SK-N-SH (cell line): ENCODE measurements around the gene ZNF585A. TPM values are rescaled to one million over a fixed set of nuclear protein-coding genes. Genes with fewer than 3 reads are reported as not detected.

Experiments used
- CTCF ChIA-PET: fragments of 300-600, 350-600 bp; formaldehyde crosslinking; extraction: SDS; loops from one replicate; lab custom pipeline; 2021; lab: Yijun Ruan, JAX
- POLR2A ChIA-PET: fragments of 350-600 bp; sonication (Branson Sonifier 250); formaldehyde crosslinking; extraction: SDS; loops from one replicate; lab custom pipeline; 2020; ENCODE audit warnings: antibody characterized with exemption, inconsistent platforms; lab: Yijun Ruan, JAX
- DNase-seq: peaks from one replicate; pipeline ENCODE4 v3.0.0; 2012
- H2AFZ ChIP-seq: fragments of 200-600 bp; sonication (generic); 2 replicates; pipeline ENCODE4 v1.8.1; 2016; ENCODE audit warnings: antibody characterized with exemption, mild to moderate bottlenecking, low read depth
- H3F3A ChIP-seq: fragments of 200-600 bp; sonication (generic); replicated peaks from 2 replicates; pipeline ENCODE3; 2016; ENCODE audit warnings: antibody characterized with exemption, mild to moderate bottlenecking; ENCODE audit not compliant: insufficient read depth
- H3K27ac ChIP-seq, 2 experiments: fragments of 200-500 bp in 1 of 2; fragments of 200-600 bp in 1 of 2; sonication (Bioruptor generic) in 1 of 2; sonication (generic), shearing (Covaris generic) in 1 of 2; 2 replicates each; pipeline versions ENCODE4 v1.5.1 to v1.6.1; 2014 to 2016; ENCODE audit warnings: low read depth in 2 of 2, inconsistent platforms in 1 of 2, low read length in 1 of 2, mild to moderate bottlenecking in 1 of 2, mixed read lengths in 1 of 2
- H3K27me3 ChIP-seq: fragments of 200-600 bp; sonication (generic), shearing (Covaris generic); 2 replicates; pipeline ENCODE4 v1.6.1; 2016; ENCODE audit warnings: mixed run types; ENCODE audit not compliant: insufficient read depth
- H3K36me3 ChIP-seq, 2 experiments: fragments of 200-500 bp in 1 of 2; fragments of 200-600 bp in 1 of 2; sonication (Bioruptor generic) in 1 of 2; sonication (generic) in 1 of 2; replicated peaks in 1 of 2; 2 replicates each; pipeline versions ENCODE3 to v1.5.1; 2014 to 2016; ENCODE audit warnings: low read length in 1 of 2, mild to moderate bottlenecking in 1 of 2; ENCODE audit not compliant: insufficient read depth in 2 of 2, control insufficient read depth in 1 of 2
- H3K4me1 ChIP-seq, 2 experiments: fragments of 200-500 bp in 1 of 2; fragments of 200-600 bp in 1 of 2; sonication (Bioruptor generic) in 1 of 2; sonication (generic), shearing (Covaris generic) in 1 of 2; 2 replicates each; pipeline versions ENCODE4 v1.5.1 to v1.6.1; 2014 to 2016; ENCODE audit warnings: low read depth in 1 of 2, low read length in 1 of 2, mixed run types in 1 of 2; ENCODE audit not compliant: insufficient read depth in 2 of 2, control insufficient read depth in 1 of 2
- H3K4me2 ChIP-seq: fragments of 200-600 bp; sonication (generic), shearing (Covaris generic); 2 replicates; pipeline ENCODE4 v1.6.1; 2017; ENCODE audit warnings: mixed run types
- H3K4me3 ChIP-seq, 2 experiments: fragments of 200-500 bp in 1 of 2; fragments of 200-600 bp in 1 of 2; sonication (Bioruptor generic) in 1 of 2; sonication (generic), shearing (Covaris generic) in 1 of 2; 2 replicates each; pipeline versions ENCODE4 v1.5.1 to v1.8.1; 2014 to 2016; ENCODE audit warnings: low read depth in 2 of 2, inconsistent platforms in 1 of 2, low read length in 1 of 2, mild to moderate bottlenecking in 1 of 2, mixed read lengths in 1 of 2, moderate library complexity in 1 of 2
- H3K79me2 ChIP-seq: fragments of 200-600 bp; sonication (generic); 2 replicates; pipeline ENCODE4 v1.8.1; 2017; ENCODE audit warnings: mild to moderate bottlenecking; ENCODE audit not compliant: insufficient read depth
- H3K9ac ChIP-seq: fragments of 200-600 bp; sonication (generic); 2 replicates; pipeline ENCODE4 v1.6.1; 2017; ENCODE audit warnings: mixed run types
- H3K9me2 ChIP-seq: fragments of 200-600 bp; sonication (generic); 2 replicates; pipeline ENCODE4 v1.6.1; 2017; ENCODE audit warnings: mixed run types
- H3K9me3 ChIP-seq: fragments of 200-600 bp; sonication (generic); 2 replicates; pipeline ENCODE4 v1.6.1; 2017; ENCODE audit warnings: mixed run types, mild to moderate bottlenecking, moderate library complexity
- H4K20me1 ChIP-seq: fragments of 200-600 bp; sonication (generic); 2 replicates; pipeline ENCODE4 v1.6.1; 2017; ENCODE audit warnings: mild to moderate bottlenecking, mixed run types; ENCODE audit not compliant: insufficient read depth
- CHD2 ChIP-seq: fragments of 150-350 bp; IDR thresholded peaks from 2 replicates; pipeline ENCODE4 v1.6.1; 2018; ENCODE audit warnings: low read length; ENCODE audit not compliant: partially characterized antibody
- CTCF ChIP-seq: fragments of 200-600 bp; sonication (generic); IDR thresholded peaks from 2 replicates; pipeline ENCODE4 v1.6.1; 2017; ENCODE audit warnings: antibody characterized with exemption, mild to moderate bottlenecking, moderate library complexity
- ELF1 ChIP-seq: IDR thresholded peaks from 2 replicates; pipeline ENCODE4 v1.4.0; 2012
- FOXM1 ChIP-seq: IDR thresholded peaks from 2 replicates; pipeline ENCODE4 v1.4.0; 2012; ENCODE audit warnings: low read depth, mild to moderate bottlenecking
- NFIC ChIP-seq: IDR thresholded peaks from 2 replicates; pipeline ENCODE4 v1.4.0; 2012; ENCODE audit warnings: borderline replicate concordance
- RAD21 ChIP-seq: IDR thresholded peaks from 2 replicates; pipeline ENCODE4 v1.6.1; 2012; ENCODE audit warnings: mild to moderate bottlenecking, low read length
- RCOR1 ChIP-seq: fragments of 150-350 bp; IDR thresholded peaks from 2 replicates; pipeline ENCODE4 v1.6.1; 2017; ENCODE audit warnings: antibody characterized with exemption, low read length
- SIN3A ChIP-seq: IDR thresholded peaks from 2 replicates; pipeline ENCODE4 v1.6.1; 2012; ENCODE audit warnings: low read depth, mild to moderate bottlenecking, low read length, moderate library complexity, borderline replicate concordance
- YY1 ChIP-seq: IDR thresholded peaks from 2 replicates; pipeline ENCODE4 v1.4.0; 2012; ENCODE audit warnings: low read depth, mild to moderate bottlenecking
- WGBS: methylation state at CpG from one replicate; pipeline ENCODE4 v1.1.6; 2017; ENCODE audit warnings: low lambda C conversion rate; 5-methylcytosine and 5-hydroxymethylcytosine counted together
- polyA plus RNA-seq, 3 experiments: library from polyadenylated mRNA; depleted of rRNA; stranded (reverse); fragments of >200 nt; gene quantifications; 2 replicates each; pipeline ENCODE4 v1.2.3, GENCODE V29; 2012
- TF ChIP-seq, protein P1 (sequence below): fragments of 150-350 bp; IDR thresholded peaks from 2 replicates; pipeline ENCODE4 v1.6.1; 2017; ENCODE audit warnings: antibody characterized with exemption, low read length, low read depth, borderline replicate concordance
- TF ChIP-seq, protein P2 (sequence below): IDR thresholded peaks from 2 replicates; pipeline ENCODE4; 2012
- TF ChIP-seq, protein P3 (sequence below): IDR thresholded peaks from 2 replicates; pipeline ENCODE4 v1.4.0; 2012; ENCODE audit warnings: low read depth, borderline replicate concordance
- TF ChIP-seq, protein P4 (sequence below): IDR thresholded peaks from 2 replicates; pipeline ENCODE4 v1.6.1; 2012; ENCODE audit warnings: mild to moderate bottlenecking, low read depth, low read length, moderate library complexity

ZNF585A gene
- polyA plus RNA-seq, 1 of the 3 experiments (the other 2 are of a cell fraction): 9.8 TPM

GRCh38 chr19:37160153-37160552 is 12.3 kb downstream of the ZNF585A start:
- no peaks in the 10 kb centered on the region for H3K9me2 ChIP-seq
- WGBS: 95% methylated on average over 1 of the region's 1 CpG
- peaks cover 16% of the 10 kb centered on the region; the same call in 1 of the 2 replicates for H3K9me3 ChIP-seq
- H3F3A ChIP-seq: peaks cover 3% of the 10 kb centered on the region
- H3K36me3 ChIP-seq: peaks cover 26 to 68% of the 10 kb centered on the region in 2 experiments
- H4K20me1 ChIP-seq: no peaks in the 10 kb centered on the region
- H3K9ac ChIP-seq: no peak overlapping the region
- no peak overlapping the region for H3K27ac ChIP-seq
- H3K4me2 ChIP-seq: no peak overlapping the region
- H3K27me3 ChIP-seq: no peaks in the 10 kb centered on the region
- TF ChIP-seq, protein P1, sequence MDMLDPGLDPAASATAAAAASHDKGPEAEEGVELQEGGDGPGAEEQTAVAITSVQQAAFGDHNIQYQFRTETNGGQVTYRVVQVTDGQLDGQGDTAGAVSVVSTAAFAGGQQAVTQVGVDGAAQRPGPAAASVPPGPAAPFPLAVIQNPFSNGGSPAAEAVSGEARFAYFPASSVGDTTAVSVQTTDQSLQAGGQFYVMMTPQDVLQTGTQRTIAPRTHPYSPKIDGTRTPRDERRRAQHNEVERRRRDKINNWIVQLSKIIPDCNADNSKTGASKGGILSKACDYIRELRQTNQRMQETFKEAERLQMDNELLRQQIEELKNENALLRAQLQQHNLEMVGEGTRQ: no peak
- TF ChIP-seq, all 33 proteins: peak for 0
- Histone ChIP-seq H3K4me3 (no peak overlapping the region), H2AFZ (no peak overlapping the region), H3K79me2 (no peaks in the 10 kb centered on the region), H3K4me1 (no peaks in the 10 kb centered on the region)
- DNase-seq: no peak
- ChIA-PET POLR2A (no interaction called here), CTCF (interaction anchor here (0.6 kb wide), 1 partner anchor 547 kb away, joined by 3 read pairs; no protein-coding TSS in a partner anchor)

GRCh38 chr19:37148214-37148613 is 24.3 kb downstream of the ZNF585A start:
- Histone ChIP-seq H3K79me2 (no peaks in the 10 kb centered on the region), H3K27me3 (no peaks in the 10 kb centered on the region), H3K4me3 (no peak overlapping the region), H3K27ac (no peak overlapping the region), H3K4me2 (no peak overlapping the region), H3F3A (no peaks in the 10 kb centered on the region), H2AFZ (no peak overlapping the region), H3K36me3 (peaks cover 3 to 9% of the 10 kb centered on the region in 2 experiments), H4K20me1 (no peaks in the 10 kb centered on the region), H3K9ac (no peak overlapping the region), H3K9me2 (no peaks in the 10 kb centered on the region), H3K4me1 (no peaks in the 10 kb centered on the region), H3K9me3 (peaks cover 16% of the 10 kb centered on the region; the same call in 1 of the 2 replicates)
- TF ChIP-seq, protein P2, sequence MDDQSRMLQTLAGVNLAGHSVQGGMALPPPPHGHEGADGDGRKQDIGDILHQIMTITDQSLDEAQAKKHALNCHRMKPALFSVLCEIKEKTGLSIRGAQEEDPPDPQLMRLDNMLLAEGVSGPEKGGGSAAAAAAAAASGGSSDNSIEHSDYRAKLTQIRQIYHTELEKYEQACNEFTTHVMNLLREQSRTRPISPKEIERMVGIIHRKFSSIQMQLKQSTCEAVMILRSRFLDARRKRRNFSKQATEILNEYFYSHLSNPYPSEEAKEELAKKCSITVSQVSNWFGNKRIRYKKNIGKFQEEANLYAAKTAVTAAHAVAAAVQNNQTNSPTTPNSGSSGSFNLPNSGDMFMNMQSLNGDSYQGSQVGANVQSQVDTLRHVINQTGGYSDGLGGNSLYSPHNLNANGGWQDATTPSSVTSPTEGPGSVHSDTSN: no peak
- TF ChIP-seq, protein P3, sequence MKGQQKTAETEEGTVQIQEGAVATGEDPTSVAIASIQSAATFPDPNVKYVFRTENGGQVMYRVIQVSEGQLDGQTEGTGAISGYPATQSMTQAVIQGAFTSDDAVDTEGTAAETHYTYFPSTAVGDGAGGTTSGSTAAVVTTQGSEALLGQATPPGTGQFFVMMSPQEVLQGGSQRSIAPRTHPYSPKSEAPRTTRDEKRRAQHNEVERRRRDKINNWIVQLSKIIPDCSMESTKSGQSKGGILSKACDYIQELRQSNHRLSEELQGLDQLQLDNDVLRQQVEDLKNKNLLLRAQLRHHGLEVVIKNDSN: no peak
- no peak for TF ChIP-seq SIN3A
- no peak for TF ChIP-seq RAD21
- TF ChIP-seq ELF1: no peak
- CTCF ChIA-PET: no interaction called here
- 67% methylated on average over 3 of the region's 3 CpGs for WGBS
- POLR2A ChIA-PET: no interaction called here
- DNase-seq: no peak

DNA sequence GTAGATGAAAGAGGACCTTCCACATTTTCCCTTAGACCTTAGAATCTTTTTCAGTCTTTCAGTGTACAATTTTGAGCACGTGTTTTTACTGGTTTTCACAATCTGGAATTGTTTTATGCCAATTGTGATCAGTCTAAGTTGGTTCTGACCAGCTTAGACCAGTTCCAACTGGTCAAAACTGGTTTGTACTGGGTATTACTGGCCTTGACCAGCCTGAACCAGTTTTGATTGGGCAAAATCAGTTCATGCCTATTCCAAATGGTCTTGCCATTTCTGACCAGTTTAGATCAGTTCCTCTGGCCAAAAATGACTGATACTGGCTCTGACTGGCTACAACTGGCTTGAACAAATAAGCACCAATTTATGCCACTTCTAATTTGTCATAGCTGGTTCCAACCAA is 36.4 kb downstream of the ZNF585A start:
- no peak overlapping the region for H3K27ac ChIP-seq
- H3K79me2 ChIP-seq: no peaks in the 10 kb centered on the region
- no peaks in the 10 kb centered on the region for H3K27me3 ChIP-seq
- TF ChIP-seq YY1: no peak
- TF ChIP-seq, protein P4, sequence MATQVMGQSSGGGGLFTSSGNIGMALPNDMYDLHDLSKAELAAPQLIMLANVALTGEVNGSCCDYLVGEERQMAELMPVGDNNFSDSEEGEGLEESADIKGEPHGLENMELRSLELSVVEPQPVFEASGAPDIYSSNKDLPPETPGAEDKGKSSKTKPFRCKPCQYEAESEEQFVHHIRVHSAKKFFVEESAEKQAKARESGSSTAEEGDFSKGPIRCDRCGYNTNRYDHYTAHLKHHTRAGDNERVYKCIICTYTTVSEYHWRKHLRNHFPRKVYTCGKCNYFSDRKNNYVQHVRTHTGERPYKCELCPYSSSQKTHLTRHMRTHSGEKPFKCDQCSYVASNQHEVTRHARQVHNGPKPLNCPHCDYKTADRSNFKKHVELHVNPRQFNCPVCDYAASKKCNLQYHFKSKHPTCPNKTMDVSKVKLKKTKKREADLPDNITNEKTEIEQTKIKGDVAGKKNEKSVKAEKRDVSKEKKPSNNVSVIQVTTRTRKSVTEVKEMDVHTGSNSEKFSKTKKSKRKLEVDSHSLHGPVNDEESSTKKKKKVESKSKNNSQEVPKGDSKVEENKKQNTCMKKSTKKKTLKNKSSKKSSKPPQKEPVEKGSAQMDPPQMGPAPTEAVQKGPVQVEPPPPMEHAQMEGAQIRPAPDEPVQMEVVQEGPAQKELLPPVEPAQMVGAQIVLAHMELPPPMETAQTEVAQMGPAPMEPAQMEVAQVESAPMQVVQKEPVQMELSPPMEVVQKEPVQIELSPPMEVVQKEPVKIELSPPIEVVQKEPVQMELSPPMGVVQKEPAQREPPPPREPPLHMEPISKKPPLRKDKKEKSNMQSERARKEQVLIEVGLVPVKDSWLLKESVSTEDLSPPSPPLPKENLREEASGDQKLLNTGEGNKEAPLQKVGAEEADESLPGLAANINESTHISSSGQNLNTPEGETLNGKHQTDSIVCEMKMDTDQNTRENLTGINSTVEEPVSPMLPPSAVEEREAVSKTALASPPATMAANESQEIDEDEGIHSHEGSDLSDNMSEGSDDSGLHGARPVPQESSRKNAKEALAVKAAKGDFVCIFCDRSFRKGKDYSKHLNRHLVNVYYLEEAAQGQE: no peak
- TF ChIP-seq CTCF: no peak
- TF ChIP-seq NFIC: no peak
- no peak for TF ChIP-seq CHD2
- TF ChIP-seq FOXM1: no peak
- no peak for TF ChIP-seq RCOR1
- no peak overlapping the region for H3K4me3 ChIP-seq
- peaks cover 26% of the 10 kb centered on the region; the same call in 1 of the 2 replicates for H3K9me3 ChIP-seq
- POLR2A ChIA-PET: no interaction called here
- no peak for DNase-seq
- no peak overlapping the region for H3K9ac ChIP-seq
- no peak overlapping the region for H2AFZ ChIP-seq
- CTCF ChIA-PET: no interaction called here
- no peaks in the 10 kb centered on the region for H3K36me3 ChIP-seq
- H3K9me2 ChIP-seq: no peaks in the 10 kb centered on the region
- H4K20me1 ChIP-seq: no peaks in the 10 kb centered on the region
- H3K4me2 ChIP-seq: no peak overlapping the region
- H3K4me1 ChIP-seq: no peaks in the 10 kb centered on the region
- WGBS: 0% methylated on average over 1 of the region's 1 CpG
- H3F3A ChIP-seq: no peaks in the 10 kb centered on the region
